ENCODE data around the gene RNF144A. TPM values are rescaled to one million over a fixed set of nuclear protein-coding genes. Genes with fewer than 3 reads are reported as not detected.
A peak's percentile ranks its signal among the peaks of the same experiment; 100 is the strongest.
"Not testable (repeated sequence)": the region's sequence is repeated elsewhere in the genome, so short reads cannot be mapped to it uniquely, and the experiment has no call there.

The RNF144A gene
- polyA plus RNA-seq, 3 donors, result 0.30 to 0.68 (median 0.48) TPM

GRCh38 chr2:6999211-6999877, 82.1 kb downstream of the RNF144A start:
- Mint-ChIP-seq H3K4me3 (peak overlapping the region; percentile 70 to 88), H3K27me3 (ENCODE audit: low read depth in 3 of 3) (peaks cover 0 to 2% (median 0%) of the 10 kb centered on the region in 3 donors), H3K27ac (peak overlapping the region in 5 of 7 donors; percentile 31 to 83 (median 45)), H3K9me3 (no peaks in the 10 kb centered on the region), H3K36me3 (peaks cover 0 to 3% of the 10 kb centered on the region in 2 donors), H3K4me1 (peaks cover 39% of the 10 kb centered on the region)
- 0% methylated on average over 4 of the region's 7 CpGs for WGBS (ENCODE audit: insufficient coverage)
- peak overlapping the region; percentile 50 for H3K4me2 ChIP-seq (replicated peaks; ENCODE audit: extremely low read depth, low read length, poor library complexity, severe bottlenecking)
- intact Hi-C loops (cut with micrococcal nuclease), result no loop called here
- no peak overlapping the region for H3K9ac ChIP-seq (ENCODE audit: insufficient read depth, low read length, poor library complexity, severe bottlenecking)
- H3K27me3 ChIP-seq (ENCODE audit: control insufficient read depth in 2 of 2, insufficient read depth in 2 of 2, low read length in 2 of 2), result no peaks in the 10 kb centered on the region
- H2AFZ ChIP-seq (ENCODE audit: insufficient read depth, low read depth, low read length, poor library complexity, severe bottlenecking), result peak overlapping the region; percentile 73
- no peaks in the 10 kb centered on the region for H3K79me2 ChIP-seq (ENCODE audit: insufficient read depth, low read length)
- no peak overlapping the region for H3K27ac ChIP-seq (ENCODE audit: low read depth in 1 of 2, low read length in 2 of 2)
- no peaks in the 10 kb centered on the region for H3K36me3 ChIP-seq (replicated peaks in 1 of 2; ENCODE audit: control insufficient read depth in 1 of 2, insufficient read depth in 2 of 2, low read length in 2 of 2)
- H3K4me1 ChIP-seq (ENCODE audit: control insufficient read depth in 1 of 2, insufficient read depth in 2 of 2, low read length in 2 of 2), result peaks cover 25 to 36% of the 10 kb centered on the region in 2 donors
- DNase-seq, result no peak
- no peaks in the 10 kb centered on the region for H4K20me1 ChIP-seq (ENCODE audit: insufficient read depth, low read length)
- no peak for TF ChIP-seq CTCF (IDR thresholded peaks at IDR 0.05)
- H3K9me3 ChIP-seq (replicated peaks in 1 of 2; ENCODE audit: control insufficient read depth in 1 of 2, insufficient read depth in 1 of 2, low read length in 2 of 2), result no peaks in the 10 kb centered on the region
- H3K4me3 ChIP-seq (replicated peaks in 1 of 3; ENCODE audit: low read depth in 2 of 3, low read length in 3 of 3), result no peak overlapping the region

DNA sequence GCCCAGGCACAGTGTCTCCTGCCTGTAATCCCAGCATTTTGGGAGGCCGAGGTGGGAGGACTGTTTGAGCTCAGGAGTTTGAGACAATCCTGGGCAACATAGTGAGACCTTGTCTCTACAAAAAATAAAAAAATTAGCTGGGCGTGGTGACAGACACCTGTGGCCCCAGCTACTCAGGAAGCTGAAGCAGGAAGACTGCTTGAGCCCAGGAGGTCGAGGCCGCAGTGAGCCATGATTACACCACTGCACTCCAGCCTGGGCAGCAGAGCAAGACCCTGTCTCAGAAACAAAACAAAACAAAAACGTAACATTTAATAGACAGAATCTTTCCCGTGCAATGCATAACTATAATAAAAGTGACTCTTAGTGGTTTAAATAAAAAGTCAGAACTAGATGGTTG, 84.2 kb downstream of the RNF144A start:
- H3K4me1 Mint-ChIP-seq, result peaks cover 51% of the 10 kb centered on the region
- not testable (repeated sequence) for DNase-seq; H3K4me3 ChIP-seq (replicated peaks in 1 of 3; ENCODE audit: low read depth in 2 of 3, low read length in 3 of 3); H3K9me3 ChIP-seq (replicated peaks in 1 of 2; ENCODE audit: control insufficient read depth in 1 of 2, insufficient read depth in 1 of 2, low read length in 2 of 2); H3K4me2 ChIP-seq (replicated peaks; ENCODE audit: extremely low read depth, low read length, poor library complexity, severe bottlenecking); H3K4me3 Mint-ChIP-seq; H3K36me3 ChIP-seq (replicated peaks in 1 of 2; ENCODE audit: control insufficient read depth in 1 of 2, insufficient read depth in 2 of 2, low read length in 2 of 2); H3K36me3 Mint-ChIP-seq; H3K27ac ChIP-seq (ENCODE audit: low read depth in 1 of 2, low read length in 2 of 2); H4K20me1 ChIP-seq (ENCODE audit: insufficient read depth, low read length); H3K9me3 Mint-ChIP-seq; H3K79me2 ChIP-seq (ENCODE audit: insufficient read depth, low read length); H3K9ac ChIP-seq (ENCODE audit: insufficient read depth, low read length, poor library complexity, severe bottlenecking); H2AFZ ChIP-seq (ENCODE audit: insufficient read depth, low read depth, low read length, poor library complexity, severe bottlenecking); H3K27ac Mint-ChIP-seq; H3K27me3 ChIP-seq (ENCODE audit: control insufficient read depth in 2 of 2, insufficient read depth in 2 of 2, low read length in 2 of 2); H3K27me3 Mint-ChIP-seq (ENCODE audit: low read depth in 3 of 3)
- peaks cover 39 to 48% of the 10 kb centered on the region in 2 donors for H3K4me1 ChIP-seq (ENCODE audit: control insufficient read depth in 1 of 2, insufficient read depth in 2 of 2, low read length in 2 of 2)
- intact Hi-C loops (cut with micrococcal nuclease), result loop anchor here in 1 of 2 donors (10.0 kb wide), 1 partner anchor 87 kb away; the partner anchor contains the start of gene RNF144A
- WGBS (ENCODE audit: insufficient coverage), result 50% methylated on average over 3 of the region's 6 CpGs

All from CD14-positive monocyte (primary cell).